GM10847 (cell line): Measurements from ENCODE around the gene KCTD1.

Experiments used
- POLR2A ChIP-seq: IDR thresholded peaks from 2 replicates; pipeline ENCODE4 v1.6.1; 2011; ENCODE audit not compliant: insufficient read length; ENCODE audit errors: extremely low read depth

Gene KCTD1

DNA sequence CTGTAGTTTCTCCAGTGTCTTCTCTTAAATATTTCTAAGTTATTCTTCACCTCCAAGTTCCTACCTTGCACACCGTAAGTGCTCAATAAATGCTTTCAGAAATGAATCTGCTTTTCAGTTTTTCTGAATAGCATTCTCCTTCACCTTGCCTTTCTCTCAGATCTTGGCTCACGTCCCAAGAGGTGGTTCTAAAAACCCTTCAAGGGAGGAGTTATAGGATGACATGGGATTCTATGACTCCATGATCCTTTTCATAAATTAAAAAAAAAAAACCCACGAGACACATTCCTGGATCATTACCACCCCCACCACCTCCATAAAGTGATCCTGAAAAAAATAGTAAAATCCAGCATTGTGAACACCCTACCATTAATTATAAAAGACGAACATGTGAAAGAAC is 11.7 kb downstream of the KCTD1 start:
- no peak for TF ChIP-seq POLR2A

DNA sequence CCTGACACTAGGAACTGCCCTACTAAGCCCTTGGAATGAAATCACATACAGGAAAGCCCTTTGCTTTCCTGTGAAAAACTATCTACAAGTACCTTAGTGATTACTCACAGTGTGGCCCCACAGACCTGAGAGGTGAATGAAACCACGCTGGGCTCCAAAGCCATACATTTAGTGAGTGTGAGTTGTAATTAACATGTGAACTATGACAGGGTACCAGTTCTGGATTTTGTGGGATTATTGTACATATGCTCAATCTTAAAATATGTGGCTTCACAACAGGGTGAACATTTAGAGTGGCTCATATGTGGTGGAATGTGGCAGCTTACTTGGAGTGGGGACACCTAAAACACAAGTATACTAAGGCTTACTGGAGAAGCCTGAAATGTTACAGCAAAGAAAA is 12.3 kb downstream of the KCTD1 start:
- no peak for TF ChIP-seq POLR2A

DNA sequence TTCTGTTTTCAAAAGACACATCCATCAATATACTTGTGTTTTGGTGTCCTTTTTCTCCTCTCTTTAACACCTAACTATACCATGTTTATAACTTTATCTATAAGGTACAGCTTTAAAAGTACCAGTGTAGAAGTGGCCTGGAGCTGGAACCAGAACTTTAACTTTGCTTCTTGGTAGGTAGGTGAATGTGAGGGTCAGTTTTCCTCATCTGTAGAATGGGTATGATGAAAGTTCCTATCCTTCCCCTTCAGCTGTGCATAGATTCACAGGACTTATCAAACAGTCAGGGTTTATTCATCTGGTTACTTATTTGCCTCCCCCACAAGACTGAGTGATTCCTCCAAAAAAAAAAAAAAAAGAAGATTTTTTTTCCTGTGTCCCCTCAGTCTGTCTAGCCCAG is 12.7 kb downstream of the KCTD1 start:
- TF ChIP-seq POLR2A = no peak

DNA sequence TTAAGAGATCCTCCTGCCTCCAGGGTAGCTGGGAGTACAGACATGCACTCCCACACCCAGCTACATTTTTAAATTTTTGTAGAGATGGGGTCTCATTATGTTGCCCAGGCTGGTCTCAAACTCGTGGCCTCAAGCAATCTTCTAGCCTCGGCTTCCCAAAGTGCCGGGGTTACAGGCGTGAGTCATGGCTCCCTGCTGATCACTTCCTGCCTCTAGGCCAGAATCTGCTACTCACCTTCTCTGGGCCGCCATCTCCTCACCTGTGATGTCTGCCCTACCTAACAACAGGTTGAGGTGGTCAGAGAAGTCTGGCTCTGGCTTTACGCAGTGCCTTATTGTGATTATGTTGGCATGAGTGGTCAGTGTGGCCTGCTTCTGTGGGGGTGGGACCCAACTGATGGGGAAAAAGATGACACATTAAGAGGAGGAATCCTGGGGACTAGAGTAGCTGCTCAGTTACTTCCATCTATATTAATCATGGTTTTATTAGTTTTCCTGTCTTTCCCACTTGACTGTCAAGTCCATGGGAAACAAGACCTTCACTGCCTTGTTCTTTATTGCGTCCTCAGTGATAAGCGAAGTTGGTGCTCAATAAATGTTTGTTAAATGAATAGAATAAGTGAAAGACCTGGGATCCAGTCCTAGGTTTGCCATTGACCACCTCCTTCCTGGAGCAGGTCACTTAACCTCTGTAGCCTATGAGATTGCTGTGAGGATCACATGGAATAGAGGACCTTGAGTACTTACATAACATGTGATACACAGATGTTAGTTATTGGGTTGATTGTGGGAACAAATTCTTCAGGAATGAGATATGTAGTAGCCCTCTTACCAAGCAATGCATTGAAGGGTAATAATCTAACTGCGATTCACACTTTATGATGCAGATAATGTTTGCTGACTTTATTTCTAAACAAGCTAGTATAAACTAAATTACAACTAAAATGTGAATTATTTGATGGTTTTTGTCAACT is 15.7 kb downstream of the KCTD1 start:
- TF ChIP-seq POLR2A = no peak

DNA sequence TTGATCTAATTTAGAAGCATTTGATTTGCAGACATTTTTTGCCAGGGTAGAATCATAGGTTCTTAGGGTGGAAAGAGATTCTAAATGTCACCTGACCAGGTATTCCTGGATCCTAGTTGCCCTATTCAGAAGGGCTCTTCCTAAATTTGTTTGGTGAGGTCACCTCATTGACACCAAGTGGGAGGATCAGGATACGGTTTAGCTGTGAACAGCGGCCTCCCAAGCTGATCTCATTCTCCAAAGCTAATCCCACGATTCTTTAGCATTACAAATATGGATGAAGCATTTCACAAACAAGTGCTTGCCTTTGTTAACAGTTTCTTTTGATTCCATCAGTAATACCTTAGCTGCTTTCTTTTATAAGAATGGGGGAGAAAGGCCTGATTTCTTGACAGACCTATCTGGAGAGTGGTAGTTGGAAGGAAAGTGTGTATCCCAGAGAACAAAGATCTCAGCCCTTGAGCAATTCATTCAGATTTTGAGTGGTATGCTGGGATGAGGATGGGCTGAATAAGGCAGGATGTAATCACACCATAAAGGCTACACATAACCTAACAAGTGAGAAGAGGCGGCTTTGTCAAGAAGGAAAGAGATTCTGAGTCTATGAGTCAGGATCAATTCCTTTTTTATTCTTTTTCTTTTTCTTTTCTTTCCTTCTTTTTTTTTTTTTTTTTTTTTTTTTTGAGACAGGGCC is 16.6 kb downstream of the KCTD1 start:
- TF ChIP-seq POLR2A = no peak

DNA sequence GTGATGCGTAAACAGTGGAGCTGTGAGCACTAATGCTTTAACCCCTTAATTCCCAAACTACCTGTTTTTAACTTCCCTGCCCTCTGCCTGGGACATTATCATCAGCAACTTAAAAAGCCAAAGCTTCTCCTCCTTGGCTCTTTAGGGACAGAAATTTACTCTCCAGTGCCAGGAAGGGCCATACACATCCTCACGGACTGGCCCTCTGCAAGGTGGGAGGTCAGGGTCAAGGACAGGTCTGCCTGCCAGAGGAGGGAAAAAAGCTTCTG is 21.5 kb downstream of the KCTD1 start:
- TF ChIP-seq POLR2A = no peak

DNA sequence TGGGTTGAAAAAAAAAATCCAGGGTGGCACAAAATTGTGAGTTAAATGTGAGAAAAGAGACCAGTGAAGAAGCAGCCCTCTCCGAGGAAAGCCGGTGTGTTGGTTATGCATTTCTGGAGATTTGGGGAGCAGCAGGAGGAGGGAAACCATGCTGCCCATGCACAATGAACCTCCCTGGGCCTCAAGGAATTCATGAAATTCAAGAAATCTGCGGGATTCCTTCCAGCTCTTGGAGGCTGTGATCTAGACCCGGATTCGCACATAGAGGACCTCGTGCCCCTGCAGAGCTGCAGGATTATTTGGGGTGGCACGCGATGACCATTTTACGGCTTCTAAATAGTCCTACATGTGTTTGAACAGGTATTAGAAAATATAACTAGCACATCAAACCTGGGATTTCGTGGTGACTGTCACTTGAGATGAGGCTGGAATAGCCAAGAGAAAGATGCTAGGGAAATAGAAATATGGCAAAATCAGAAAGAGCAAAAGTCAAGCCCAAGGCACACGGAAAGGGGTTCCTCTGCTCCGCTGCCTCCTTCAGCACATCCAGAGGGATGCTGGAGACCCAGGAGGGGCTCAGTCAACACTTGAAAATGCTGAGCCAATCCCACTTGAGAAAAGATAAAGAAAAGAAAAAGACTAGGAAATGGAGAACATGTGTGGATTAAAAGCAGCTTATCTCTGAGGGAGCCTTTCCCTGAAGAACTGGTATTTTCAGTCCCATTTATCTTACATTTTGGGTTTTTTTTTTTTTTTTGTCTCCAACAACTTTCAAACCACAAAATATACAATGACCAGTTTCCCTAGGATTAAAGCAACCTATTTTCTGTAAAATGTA is 22.0 kb downstream of the KCTD1 start:
- no peak for TF ChIP-seq POLR2A

DNA sequence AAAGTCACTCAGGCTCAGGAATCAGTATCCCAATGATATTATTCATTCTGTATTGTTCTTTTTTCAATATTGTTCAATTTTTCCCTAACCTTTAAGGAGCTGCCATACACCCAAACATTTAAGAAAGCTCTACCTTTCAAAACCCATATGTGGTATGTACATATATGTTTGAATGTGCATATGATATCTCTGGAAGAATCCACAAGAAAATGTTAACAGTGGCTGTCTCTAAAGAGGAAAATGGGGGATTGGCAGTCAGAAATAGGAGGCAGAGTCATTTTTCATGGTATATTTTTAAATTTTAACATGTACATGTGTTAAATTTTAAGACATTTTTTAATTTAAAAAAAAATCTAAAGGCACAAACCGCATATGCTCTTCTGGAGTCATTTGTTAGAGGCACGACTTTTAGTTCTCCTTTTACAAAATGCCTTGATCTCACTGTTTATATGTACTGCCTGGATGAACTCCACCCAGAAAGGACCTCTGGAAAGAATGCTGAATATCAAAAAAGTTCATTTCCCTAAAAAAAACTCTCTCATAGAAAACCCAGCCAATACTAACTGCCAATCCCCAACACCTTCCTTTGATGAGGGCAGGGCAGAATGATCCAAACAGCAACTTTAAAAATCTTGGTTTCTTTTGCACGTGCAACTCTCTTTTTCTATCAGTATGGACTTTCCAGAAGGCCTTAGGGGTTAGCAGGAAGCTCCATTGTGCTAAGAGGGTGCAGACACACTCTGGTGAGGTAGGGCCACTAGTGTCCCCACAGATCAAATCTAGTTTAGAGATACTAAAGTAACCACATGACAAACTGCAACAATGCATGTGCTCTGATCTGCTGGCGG is 23.6 kb downstream of the KCTD1 start:
- no peak for TF ChIP-seq POLR2A

DNA sequence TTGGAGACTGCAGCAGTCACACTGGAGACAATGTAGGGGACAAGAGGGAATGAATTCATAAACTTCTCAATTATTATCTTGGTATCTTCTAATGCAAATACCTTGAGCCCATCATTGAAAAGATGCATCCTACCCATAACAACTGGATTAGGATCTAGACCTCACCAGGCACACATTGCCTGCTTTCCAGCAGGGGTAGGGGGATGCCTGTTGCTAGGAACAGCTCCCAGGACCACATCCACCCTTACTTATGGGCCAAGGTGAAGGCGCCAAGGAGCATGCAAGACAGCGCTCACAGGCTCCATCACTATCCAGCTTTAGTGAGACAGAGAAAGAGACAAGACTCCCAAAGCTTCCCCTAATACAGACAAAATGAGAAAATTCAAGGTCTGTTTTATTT is 24.4 kb downstream of the KCTD1 start:
- TF ChIP-seq POLR2A = no peak

DNA sequence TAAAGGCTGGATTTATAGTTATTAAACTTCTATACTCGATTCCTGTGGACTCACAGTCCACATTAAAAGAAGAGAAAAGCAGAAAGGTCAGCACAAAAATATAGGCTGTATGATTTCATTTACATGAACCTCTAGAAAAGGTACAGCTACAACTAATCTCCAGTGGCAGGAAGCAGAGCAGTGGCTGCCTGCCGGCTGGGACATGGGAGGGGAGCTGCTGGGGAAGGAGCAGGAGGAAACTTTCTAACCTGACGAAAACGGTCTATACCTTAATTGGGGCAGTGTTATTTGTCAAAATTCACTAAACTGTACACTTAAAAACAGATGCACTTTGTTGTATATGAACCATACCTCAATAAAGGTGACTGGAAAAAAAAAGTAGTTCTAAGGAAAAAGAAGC is 26.7 kb downstream of the KCTD1 start:
- no peak for TF ChIP-seq POLR2A

DNA sequence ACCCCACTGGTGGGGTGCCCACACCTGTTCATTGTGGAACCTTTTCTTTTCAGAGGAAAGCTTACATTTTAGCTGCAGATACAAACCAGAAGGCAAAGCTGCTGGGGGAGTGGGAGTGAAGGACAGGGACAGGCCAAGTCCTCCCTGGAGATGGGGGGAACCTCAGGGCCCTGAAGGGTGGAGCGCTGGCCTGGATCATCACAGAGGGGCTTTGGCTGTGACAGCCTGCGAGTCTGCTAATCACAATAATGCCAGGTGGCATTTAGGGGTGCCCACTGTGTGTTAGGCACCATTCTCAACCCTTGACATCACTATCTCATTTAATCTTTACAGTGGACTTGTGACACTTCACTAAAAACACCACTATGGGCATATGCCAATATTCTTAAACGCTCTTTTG is 27.4 kb downstream of the KCTD1 start:
- TF ChIP-seq POLR2A = no peak

DNA sequence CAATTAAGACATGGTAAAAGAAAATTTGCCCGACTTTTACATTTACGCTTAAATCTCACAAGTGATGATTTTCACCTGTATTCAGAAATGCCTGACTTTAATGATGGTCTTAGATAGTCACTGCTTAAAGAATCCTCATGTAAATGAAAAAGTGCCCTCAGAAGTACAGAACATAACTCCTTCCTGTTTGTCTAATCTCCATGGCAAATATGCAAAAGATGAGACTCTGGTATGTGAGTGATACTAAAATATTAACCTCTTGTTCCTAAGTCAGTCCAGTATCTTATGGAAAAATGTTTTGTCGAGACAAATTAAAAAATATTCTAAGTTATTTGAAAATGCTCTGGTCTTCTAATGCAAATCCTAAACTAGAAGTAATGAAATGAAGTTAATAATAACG is 29.2 kb downstream of the KCTD1 start:
- no peak for TF ChIP-seq POLR2A

DNA sequence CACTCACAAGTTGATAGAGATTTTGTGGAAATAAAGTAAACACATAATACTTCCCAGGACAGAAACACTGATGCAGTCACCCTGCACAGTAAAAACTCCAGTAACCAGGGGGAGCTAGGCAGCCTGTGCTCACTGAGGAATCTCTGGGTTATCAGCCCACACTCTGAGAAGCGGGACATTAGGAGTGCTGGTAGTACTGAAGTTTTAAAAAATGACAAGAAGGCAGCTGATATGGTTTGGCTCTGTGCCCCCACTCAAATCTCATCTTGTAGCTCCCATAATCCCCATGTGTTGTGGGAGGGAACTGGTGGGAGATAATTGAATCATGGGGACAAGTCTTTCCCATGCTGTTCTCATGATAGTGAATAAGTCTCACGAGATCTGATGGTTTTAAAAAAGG is 31.4 kb downstream of the KCTD1 start:
- no peak for TF ChIP-seq POLR2A

DNA sequence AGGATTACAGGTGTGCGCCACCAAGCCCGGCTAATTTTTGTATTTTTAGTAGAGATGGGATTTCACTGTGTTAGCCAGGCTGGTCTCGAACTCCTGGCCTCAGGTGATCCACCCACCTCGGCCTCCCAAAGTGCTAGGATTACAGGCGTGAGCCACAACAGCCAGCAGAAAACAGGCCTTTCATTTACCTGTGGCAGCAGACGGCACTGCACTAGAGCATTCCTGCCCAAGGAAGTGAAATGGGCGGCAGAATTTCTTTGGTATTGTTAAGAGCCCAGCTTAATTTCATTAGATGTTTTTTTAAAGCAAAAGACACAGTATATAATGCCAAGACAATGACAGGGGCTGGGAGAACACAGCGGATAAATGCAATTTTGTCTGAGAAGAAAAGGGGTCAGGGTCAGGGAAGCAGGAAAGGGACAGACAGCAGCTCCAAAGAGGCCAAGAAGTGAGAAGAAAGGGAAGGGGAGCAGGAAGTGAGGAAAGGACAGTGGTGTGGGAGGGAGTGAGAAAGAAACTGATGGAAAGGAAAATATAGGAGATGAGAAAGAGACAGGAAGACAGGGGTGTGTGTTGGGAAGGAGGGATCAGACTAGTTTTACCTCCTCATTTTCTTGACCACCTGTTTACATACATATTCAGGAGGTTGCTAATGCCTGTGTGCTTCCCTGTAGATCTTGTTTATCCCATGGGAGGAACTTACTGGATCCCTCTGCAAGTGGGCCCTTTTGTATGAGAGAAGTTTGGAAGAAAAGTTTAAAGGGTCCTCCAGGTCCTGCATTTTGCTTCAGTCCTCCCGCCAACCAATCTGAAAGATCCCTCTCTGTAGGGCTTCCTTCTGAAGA is 32.5 kb downstream of the KCTD1 start:
- no peak for TF ChIP-seq POLR2A

DNA sequence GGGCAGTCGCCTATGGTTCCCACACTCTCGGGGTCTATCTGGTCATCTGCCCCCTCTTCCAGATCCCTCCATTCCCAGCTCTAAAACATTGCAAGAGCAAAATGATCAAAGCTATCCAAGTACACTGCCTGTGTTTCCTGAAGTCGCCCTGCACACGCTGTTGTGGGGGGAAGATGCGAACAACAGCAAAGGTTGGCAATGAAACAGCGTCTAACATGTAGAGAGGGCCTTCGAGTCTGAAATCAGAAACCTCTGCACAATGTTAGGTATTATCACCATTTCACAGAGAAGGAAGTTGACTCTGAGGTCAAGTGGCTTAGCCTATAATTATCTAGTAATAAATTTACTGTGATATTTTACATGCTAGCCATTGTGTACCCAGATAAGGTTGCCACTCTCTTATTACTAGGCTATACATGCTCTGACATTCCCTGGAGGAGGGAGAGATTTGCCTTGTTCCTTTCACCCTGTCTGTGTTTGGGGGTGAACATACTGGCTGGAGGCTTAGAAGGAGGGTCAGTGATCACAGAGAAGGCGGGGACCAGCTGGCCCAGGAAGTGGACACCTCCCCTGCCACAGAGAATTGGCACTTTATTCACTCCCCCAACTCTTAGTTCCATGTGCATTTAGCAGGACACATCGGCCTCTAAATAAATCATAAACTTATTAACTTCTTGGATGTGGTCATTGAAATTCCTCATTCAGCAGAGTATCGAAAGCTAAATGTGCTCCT is 36.8 kb downstream of the KCTD1 start:
- no peak for TF ChIP-seq POLR2A
